SHP77 treated with DMSO at 0.1 percent for 48 hours (cell line): ENCODE data around the gene PRAMEF18.
"Not testable (repeated sequence)": the region's sequence is repeated elsewhere in the genome, so short reads cannot be mapped to it uniquely, and the experiment has no call there.

Experiments used
- DNase-seq: peaks from one replicate; lab custom pipeline; 2025; lab: John Stamatoyannopoulos, UW

PRAMEF18 gene

GRCh38 chr1:13201309-13201708 is 24.6 kb downstream of the PRAMEF18 start, which contains the start of gene PRAMEF13:
Gene PRAMEF13, minus strand, starts transcription at chr1:13201409. Its CDS starts 1,820 bp downstream, at chr1:13199589.
- DNase-seq: not testable (repeated sequence)
